GM18517 (cell line): Measurements from ENCODE around the gene CFAP74.

Experiments used
- ATAC-seq: cut with Tn5 transposase; IDR thresholded peaks from one replicate; pipeline ENCODE4 v1.9.1; 2021; ENCODE audit warnings: mild to moderate bottlenecking, moderate library complexity; ENCODE audit not compliant: unreplicated experiment

CFAP74 gene

DNA sequence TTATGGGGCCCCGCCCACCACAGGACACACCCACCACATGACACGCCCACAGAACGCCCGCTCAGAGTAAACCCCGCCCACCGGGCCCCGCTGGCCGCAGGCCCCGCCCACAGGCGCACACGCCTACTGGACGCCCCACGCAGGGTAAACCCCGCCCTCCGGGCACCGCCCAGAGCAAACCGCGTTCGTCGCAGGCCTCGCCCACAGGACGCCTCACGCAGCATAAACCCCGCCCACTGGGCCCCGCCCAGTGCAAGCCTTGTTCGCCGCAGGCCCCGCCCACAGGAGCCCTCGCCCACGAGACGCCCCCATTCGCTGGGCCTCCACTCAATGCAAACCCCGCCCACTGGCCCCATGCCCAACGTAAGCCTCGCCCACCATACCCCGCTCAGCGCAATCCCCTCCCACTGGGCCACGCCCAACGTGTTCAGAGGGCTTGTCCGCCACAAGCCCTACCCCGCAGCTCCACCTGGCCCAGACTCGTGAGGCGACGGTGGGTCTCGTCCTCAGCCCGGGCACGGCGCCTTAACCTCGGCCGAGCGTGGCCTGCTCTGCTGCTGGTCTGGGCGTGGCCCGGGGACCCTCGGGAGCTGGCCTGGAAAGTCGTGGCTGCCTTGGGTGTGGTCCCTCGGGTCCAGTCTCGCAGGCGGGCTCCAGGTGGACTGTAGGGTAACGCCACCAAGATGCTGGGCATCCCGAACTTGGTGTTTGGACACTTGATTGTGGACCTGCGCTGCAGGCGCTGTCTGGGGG, 84.1 kb downstream of the CFAP74 start:
- peak; percentile 81 for ATAC-seq

GRCh38 chr1:1918901-1919303, 84.7 kb downstream of the CFAP74 start, which contains the start of gene TMEM52:
Gene TMEM52, minus strand, starts transcription at chr1:1919279. Its CDS starts 14 bp downstream, at chr1:1919265.
- no peak for ATAC-seq

DNA sequence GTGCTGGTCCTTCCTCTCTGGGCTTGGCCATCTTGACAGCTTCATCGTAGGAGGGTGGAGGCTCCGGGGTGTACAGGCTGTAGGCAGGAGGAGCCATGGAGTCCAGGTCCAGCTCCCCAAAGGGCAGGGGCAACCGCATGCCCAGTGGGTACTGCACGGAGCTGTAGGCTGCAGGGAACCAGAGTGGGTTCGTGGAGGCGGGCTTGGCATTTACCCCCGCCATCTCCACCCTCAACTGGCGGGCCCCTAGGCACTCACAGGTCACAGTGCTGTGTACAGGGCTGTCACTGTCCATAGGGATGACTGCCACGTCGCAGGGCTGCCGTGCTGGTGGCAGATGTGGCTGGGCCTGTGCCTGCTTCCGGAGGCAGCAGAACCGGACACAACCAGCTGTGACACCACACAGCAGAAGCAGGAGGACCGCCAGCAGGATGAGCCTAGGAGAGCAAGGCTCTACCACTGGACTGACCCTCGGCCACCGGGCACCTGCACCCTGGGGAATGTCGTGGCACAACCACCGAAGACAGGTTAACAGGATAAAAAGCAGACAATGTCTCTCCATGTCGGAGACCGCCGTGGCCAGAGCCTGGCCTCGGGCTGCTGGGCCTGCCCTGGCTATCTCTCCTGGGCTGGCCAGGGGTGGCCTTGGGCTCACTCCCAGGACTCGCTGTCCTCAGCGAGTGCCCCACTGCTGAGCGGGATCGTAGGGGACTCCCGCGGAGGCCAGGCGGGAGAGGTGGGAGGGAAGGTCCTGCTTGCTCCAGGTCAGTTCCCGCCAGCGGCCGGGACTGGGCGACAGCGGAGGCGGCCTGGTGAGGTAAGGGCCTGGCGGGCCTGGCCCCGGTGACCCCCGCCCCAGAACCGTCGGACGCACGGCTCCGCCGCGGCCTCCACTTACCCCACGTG, 85.3 kb downstream of the CFAP74 start:
- ATAC-seq, result no peak

DNA sequence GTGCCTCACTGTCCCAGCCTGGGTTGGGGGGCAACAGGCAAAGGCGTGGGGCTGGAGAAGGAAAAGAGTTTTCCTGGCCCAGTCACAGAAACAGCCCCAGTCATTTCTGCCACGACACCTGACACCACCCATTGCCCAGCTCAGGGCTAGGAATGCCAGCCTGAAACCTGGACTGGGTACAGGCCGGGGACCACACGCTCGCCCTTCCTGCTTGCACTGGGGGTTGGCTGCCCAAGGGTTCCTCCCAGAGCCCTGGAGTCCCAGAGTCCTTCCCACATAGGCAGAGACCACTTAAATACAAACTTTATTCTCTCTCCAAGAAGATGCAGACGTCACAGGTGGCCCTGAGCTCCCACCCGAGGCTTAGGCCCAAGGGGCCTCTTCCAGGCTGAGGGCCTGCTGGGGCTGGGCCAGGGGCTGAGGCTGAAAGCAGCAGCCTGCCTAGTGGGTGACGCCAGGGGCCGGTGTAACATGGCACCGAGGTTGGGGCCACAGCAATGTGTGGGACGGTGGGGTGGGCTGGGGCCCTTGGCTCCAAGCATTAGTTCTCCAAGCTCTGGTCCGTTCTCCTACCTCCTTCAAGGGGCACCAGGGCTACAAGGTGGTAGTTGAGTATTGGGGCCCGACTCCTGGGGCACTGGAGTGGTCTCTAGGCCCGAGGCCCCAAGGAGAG, 86.1 kb downstream of the CFAP74 start:
- no peak for ATAC-seq

DNA sequence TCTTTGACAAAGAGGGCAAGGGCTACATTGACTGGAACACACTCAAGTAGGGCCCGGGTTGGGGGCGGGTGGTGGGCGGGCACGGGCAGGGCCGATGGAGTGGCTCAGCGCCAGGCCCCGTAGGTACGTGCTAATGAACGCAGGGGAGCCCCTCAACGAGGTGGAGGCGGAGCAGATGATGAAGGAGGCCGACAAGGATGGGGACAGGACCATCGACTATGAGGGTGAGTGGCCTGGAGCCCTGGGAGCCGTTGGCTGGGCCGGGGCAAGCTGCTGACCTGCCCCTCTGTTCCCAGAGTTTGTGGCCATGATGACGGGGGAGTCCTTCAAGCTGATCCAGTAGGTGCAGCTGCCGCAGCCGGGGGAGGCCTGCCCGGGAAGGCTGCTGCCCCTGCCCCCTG, 86.7 kb downstream of the CFAP74 start:
- ATAC-seq, result no peak

DNA sequence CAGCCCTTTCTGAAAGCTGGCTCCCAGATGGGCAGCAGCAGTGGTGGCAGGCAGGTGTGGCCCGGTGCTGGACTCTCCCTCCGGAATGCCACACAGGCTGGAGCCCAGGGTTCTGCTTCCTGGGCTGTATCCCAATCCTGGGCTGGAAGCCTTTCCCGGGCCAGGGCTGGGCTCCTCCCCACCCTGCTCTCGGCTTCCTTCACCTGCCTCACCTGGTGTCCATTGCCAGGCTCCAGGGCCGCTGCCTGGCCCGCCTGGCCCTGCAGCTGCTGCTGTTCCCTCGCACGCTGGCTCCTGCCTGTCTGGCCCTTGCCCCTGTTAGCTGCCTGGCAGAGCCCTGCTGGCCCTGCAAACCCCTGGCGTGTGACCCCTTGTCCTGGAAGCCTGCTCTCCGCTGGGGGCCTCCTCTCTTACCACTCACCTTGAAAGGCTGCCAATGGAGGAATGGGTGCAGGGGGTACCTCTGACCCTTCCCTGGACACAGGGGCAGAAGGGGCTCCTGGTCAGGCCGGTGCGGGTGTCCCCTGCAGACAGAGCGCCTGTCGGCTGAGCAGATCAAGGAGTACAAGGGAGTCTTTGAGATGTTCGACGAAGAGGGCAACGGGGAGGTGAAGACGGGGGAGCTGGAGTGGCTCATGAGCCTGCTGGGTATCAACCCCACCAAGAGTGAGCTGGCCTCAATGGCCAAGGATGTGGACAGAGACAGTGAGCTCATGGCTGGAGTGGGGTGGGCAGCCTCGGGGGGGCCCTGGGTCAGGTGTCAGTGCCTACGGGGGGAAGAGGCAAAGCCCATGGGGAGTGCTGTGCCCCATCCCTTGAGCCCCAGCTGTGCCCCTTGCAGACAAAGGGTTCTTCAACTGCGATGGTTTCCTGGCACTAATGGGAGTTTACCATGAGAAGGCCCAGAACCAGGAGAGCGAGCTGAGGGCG, 87.4 kb downstream of the CFAP74 start:
- ATAC-seq, result no peak

DNA sequence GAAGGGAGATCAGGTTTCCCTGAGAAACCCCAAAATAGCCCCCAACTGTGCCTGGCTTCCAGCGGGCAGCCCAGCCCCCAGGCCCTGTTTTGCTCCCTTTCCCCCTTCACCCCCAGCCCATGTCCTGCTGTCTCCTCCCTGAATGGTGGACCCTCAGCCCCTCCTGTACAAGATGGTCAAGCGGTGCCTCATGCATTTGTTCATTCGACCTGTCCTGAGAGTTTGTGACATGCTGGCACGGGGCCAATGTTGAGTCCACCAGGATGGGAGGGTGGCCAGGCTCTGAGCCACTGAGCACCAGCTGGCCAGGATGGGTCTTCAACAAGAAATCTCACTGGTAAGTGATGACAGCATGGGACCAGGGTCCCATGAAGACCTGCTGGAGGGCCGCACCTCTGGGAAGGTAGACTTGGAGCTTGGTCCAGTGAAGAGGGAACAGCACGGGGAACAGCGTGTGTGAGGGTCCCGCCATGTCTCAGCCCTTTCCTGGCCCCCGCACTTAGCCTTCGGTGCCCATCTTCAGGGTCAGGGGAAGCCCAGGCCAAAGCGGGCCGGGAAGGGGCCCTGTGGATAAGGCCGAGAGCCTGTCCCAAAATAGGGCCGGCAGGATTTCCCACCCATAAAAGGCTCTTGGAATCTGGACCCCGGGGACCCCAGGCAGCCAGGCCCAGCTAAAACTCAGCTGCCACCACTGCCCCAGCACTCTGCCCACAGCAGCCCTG, 88.5 kb downstream of the CFAP74 start, which contains the start of gene CALML6:
Gene CALML6 (plus strand): TSS at position 290 of the 722 bp plus-strand sequence. CDS start 21 bp downstream, at position 311.
- ATAC-seq, result no peak

- no peak for ATAC-seq
Observed at GRCh38 chr1:1914101-1914970, 89.2 kb downstream of the CFAP74 start.

DNA sequence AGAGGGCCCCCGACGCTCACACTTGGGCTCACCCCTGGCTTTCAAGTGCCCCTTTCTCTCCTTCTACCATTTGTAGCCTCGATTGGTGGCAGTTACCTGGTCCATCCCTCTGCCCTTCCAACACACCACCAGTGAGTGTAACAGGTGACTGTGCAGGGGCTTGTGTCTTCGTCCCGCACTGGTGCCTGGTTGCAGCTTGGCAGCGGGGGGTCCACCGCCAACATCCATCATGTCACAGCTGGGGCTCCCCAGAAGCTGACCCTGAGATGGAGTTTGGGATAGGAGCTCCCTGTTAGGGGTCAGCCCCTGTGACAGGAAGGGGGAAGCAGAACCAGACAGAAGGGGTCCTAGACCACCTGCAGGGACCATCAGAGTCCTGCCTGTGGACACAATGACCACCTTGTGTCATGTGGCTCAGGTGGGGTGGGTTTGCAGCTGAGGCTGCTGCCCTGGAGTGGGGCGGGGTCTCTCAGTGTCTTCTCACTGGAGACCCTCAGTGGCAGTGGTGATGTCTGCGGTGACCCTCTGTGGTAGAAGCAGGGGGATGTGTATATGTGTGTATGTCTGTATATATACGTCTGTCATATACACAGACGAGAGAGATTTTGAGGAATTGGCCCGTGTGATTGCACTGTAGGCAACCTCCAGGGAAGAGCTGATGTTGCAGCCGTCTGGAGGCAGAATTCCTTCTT, 92.1 kb downstream of the CFAP74 start:
- ATAC-seq, result no peak

- ATAC-seq, result no peak
Observed at GRCh38 chr1:1910651-1911331, 92.8 kb downstream of the CFAP74 start.

DNA sequence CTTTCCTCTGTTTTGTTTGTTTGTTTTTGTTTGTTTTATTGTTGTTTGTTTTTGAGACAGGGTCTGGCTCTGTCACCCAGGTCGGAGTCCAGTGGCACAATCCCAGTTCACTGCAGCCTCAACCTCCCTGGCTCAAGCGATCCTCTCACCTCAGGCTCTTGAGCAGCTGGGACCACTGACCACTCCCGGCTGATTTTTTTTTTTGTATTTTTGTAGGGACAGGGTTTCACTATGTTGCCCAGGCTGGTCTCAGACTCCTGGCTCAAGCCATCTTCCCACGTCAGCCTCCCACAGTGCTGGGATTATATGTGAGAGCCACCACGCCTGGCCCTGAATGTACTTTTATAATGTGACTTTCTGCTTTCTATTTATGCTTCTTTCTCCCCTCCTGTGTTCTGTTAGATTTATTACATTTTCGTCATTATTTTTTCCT, 93.5 kb downstream of the CFAP74 start:
- ATAC-seq, result no peak

GRCh38 chr1:1908506-1908791, 95.1 kb downstream of the CFAP74 start:
- no peak for ATAC-seq

- no peak for ATAC-seq
Observed at GRCh38 chr1:1907098-1907736, 96.4 kb downstream of the CFAP74 start.

- ATAC-seq, result no peak
Observed at GRCh38 chr1:1906185-1907097, 97.1 kb downstream of the CFAP74 start.

GRCh38 chr1:1903224-1903623, 100.4 kb downstream of the CFAP74 start:
- ATAC-seq, result no peak
